ENCODE results near the gene COL1A2.

Gene COL1A2

DNA sequence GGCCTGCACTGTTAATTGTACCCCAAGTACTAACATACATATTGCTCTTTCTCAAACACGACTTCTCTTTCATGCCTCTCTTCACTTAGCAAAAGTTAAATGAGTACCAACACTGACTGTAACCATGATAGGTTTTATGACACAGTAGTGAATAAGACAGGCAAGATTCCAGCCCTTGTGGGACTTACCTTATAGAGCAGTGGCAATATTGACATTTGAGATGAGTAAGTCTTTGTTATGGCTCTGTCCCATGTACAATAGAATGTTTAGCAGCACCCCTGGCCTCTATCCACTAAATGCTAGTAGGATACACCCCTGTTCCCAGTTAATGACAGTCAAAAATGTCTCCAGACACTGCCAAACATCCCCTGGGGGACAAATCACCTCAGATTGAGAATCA lies 11.9 kb upstream of the COL1A2 start:
- no peak for DNase-seq (ENCODE audit: low read depth)

DNA sequence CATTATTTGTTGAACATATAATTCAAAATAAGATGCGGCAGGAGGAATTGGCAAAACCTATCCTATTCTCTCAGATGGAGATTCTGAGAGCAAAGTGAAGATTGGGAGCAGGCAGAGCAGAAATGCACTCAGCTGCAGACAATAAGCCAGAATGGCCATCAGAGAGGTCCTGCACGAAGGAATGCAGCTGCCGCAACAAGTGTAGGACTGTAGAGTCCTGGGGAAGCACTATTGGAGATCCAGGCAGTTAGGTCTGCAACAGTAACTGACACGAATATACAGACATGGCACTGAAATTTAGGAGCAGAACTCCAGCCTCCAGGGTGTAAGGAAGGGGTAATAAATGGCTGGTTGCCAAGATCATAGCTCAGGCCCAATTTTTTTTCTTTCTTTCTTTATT lies 10.4 kb upstream of the COL1A2 start:
- no peak for DNase-seq (ENCODE audit: low read depth)

DNA sequence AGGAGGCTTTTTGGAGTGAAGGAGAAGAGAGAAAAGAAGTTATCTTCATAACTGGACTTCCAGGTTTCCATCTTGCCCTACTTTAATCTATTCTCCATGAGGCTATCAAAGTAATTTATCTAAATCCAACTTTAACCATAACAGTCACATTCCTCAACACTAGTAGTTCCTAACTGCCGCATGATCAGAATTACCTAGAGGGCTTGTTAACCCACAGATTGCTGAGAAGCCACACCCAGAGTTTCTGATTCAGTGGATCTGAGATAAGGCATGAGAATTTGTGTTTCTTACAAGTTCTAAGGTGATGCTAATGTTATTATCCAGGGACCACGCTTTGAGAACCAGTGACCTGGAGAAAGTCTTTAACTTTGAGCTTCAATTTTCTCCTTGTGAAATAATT lies 8.3 kb upstream of the COL1A2 start:
- no peak for DNase-seq (ENCODE audit: low read depth)

DNA sequence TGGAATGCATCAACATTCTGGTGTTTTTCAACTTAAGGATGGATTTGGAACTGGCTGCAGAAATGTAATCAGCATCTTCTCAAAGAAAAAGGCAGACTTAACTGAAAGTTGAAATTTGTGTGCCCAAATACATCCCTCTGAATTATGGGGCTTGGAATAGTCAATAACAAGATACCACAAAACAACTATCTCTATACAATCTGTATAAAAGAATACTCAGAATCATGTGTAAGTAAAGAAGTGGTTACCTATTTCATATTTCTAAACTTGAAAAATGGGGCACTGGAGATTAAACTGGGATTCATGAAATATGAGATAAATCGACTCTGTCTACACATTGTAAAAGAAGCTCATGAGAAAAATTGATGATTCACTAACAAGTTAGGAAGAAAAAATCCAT lies 6.2 kb upstream of the COL1A2 start:
- no peak for DNase-seq (ENCODE audit: low read depth)

DNA sequence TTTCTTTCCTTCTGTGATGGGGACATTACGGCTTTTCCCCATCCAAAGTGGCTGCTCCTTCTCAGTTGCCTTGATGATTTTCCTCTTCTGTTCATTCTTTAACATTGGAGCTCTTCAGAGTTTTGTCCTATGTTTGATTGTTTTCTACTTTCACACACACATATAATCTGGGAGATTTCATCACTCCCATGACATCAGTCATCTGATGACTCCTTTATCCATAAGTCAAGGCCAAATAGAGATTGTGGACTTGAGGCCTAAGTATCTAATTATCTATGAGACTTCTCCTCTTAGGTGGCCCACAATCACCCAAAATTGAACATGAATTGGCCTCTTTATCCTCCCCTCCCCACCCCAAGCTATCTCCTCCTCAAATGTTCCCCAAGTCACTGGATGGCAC lies 5.3 kb upstream of the COL1A2 start:
- DNase-seq (ENCODE audit: low read depth), result no peak

DNA sequence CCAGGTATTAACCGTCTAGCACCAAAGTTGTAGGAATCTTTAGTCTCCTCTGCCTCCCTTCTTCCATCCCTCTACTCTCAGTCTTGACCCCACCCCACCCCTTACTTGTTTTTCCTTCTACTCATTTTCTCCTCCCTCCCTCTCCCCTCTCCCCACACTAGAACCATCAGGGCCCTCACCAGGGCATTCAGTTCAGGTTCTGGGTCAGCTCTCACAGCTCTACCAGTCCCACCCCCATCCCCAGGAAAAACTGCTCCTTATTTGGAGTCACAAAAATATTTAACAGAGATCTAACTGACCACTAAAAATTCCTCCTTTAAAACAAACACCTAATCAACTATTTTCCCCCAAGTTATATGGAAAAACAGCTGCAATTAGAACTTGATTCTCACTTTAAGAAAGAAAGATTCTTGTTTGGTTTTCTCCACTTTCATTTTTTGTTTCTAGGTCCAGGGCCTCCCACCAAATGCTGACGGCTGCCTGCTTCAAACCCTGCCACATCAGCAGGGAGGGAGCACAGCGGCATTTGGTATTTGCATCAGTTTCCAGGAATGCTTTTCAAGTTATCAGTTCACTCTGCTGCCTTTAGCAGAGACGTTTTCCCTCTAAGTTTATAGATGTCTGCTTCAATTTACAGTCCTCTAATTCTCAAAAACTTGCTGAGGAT lies 2.8 kb upstream of the COL1A2 start:
- peak; percentile 88 for DNase-seq (ENCODE audit: low read depth)

DNA sequence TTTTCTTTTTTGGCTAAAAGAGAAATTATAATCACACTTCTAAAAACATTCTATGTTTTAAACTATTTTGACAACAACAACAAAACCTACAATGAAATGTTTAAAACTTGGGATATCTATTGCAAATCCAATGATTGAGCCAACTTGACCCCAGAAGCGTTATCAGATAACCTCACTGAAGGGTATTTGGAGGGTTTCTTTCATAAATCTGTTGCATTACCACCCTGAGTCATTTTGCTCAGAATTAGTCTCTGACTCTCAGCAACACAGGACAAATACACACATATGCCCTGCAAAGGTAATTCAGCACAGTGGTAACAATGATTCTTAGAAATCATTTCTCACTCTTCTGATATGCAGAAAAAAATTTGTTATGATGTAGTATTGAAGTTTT lies 2.3 kb upstream of the COL1A2 start:
- DNase-seq (ENCODE audit: low read depth), result no peak

DNA sequence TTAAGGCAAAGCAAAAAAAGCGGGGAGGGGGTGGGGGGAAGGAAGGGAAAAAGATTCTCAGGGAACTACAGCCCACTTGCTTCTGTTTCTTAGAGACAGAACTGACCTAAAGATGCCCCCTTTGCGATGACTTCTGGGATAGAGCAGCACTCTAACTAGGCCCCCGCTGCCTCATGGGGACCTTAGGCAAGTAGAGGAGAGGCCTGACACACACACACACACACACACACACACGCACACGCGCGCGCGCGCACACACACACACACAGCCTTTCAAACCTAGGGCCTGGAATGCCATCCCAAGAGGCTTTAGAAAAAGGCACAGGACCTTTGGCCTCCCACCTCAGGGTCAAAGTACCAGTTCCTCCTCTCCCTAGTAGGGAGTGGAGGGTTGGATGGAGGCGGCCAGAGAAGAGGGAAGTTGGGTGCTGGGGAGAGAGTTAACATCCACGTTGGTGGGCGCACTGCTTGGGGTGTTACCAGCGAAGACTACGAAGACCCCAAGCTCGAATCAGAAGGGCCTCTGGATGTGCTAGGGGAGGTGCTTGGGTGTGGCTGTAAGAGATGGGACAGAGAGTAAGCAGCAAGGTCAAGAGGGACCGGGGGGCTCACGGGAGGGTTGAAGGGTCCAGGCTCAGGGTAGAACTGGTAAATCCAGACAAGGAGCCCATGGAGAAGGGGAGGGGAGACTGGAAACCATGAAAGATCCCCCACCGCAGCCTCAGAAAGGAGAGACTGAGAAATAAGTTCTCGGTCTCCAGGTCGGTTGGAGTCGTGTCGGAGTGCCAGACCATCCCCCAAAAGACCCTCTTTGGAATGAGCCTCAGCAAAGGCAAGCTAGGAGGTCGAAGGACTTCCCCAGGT lies 1.2 kb upstream of the COL1A2 start:
- no peak for DNase-seq (ENCODE audit: low read depth)

DNA sequence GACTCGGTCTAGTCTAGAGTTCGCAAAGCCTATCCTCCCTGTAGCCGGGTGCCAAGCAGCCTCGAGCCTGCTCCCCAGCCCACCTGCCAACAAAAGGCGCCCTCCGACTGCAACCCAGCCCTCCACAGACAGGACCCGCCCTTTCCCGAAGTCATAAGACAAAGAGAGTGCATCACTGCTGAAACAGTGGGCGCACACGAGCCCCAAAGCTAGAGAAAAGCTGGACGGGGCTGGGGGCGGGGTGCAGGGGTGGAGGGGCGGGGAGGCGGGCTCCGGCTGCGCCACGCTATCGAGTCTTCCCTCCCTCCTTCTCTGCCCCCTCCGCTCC lies 622 bp upstream of the COL1A2 start:
- peak; percentile 69 for DNase-seq (ENCODE audit: low read depth)

DNA sequence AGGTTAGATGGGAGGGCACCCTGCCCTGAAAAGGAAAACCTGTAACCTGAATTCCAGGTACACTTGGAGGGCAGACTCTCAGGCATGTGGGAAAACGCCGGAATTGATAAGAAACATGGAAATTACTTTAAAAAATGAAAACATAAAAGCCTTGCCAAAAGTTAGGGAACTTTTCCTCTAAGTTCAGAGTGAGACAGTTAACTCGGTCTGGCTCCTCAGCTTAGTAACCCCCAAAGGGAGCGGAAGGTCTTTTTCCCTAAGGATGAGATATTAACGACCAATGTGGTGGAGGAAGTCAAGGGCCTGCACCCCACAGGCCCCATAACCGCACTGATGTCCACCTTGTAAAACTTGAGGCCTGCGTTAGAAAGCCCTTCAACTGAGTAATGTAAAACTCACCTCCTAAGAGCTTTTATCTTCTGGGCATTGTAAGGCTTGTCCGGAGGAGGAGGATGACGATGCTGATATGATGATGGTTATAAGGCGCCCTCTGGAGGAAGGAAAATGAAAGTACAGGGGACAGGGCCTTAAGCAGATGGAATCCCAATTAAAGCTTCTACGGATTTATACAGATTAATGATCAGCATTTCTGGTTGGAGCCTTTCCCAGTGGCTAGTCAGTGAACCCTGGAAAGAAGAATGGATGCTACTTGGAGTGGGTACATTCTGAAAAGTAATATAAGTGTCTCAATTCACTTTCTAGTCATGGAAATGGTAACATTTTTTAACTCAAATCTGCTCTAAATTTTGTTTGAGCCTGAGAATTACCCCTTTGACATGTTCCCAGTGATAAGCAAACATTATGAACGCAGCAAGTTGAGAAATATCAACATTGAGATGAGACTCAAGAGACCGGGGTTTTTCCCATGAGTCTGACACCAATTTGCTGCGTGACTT lies 694 bp downstream of the COL1A2 start:
- DNase-seq (ENCODE audit: low read depth), result peak; percentile 87

DNA sequence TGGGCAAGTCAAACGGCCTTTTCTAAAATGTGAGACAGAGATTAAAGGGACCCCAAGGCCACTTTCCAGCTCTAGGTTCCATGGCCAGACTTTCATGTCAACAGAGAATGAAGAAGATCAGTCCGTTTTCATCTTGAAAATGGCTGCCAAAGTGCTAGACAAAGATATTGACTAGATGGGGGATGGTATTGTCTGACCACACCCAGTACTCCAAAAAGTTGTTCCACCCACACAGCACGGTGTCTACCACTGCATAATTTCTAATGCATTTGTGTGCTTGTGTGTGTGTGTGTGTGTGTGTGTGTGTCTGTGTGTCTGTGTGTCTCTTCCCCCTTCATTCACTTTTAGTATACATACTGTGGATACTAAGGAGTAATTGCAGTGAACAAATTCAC lies 1.3 kb downstream of the COL1A2 start:
- DNase-seq (ENCODE audit: low read depth), result peak; percentile 78

DNA sequence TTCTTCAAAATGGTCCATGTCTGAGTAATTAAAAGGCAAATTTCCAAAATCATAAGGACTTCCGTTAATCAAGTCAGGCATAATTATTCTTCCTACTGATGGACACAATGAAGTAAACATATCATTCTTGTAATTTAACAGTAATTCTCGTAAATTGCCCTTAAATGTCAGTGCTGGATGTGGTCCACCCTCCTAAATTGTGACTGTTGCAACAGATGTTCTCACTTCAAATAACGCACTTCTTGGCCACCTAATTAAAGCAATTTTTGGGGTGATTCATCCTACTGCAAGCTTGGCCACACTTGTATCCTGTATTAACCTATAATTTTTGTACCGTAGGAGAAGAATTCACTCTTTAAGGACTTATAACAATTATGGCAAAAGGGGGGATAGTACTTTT lies 1.9 kb downstream of the COL1A2 start:
- DNase-seq (ENCODE audit: low read depth), result peak; percentile 46

DNA sequence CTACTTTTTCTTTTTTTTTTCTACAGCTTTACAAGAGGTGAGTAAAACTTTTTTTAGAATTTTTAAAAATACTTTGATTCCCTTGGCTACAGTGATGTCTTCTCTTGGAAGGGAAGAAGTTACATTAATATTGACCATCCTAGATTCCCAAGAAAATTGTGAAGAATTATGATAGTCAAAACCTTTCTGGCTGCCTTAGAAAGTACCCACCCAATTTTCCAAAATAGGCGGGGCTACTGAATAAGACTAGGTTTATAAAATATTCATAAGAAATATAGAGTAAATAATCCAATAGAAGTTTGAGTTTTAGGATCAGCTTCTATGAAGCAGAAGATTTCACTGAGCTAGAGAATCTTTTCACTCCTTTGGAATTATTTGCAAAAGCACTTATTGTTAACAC lies 3.0 kb downstream of the COL1A2 start:
- no peak for DNase-seq (ENCODE audit: low read depth)

DNA sequence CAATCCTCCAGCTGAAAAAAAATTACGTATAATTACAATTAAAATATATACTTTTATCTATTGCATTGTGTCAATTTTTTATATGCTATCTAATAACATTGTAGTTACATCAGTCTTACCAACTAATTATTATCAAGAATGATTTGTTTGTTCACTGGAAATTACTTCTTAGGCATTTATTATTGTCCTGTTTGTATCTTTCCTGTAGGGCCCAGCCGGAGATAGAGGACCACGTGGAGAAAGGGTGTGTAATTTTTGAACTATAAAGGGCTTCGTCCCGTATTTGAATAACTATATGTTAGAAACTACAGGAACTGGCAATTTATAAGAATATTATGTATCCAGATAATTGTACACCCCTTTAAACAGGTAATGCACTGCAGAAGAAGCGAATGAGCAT lies 4.1 kb downstream of the COL1A2 start:
- no peak for DNase-seq (ENCODE audit: low read depth)

DNA sequence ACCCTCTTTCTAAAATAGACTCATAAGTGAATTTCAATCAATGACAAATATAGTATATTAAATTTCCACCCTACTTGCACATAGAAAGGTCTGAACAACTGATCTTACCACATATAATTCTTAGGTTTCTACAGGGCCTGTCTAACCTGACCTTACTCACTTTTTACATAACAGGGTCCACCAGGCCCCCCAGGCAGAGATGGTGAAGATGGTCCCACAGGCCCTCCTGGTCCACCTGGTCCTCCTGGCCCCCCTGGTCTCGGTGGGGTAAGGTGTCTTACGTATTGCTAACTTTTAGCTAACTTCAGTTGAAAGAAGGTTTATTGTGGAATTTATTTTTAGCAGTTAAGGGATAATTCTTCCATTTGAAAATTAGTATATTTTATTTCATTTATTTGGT lies 5.3 kb downstream of the COL1A2 start:
- peak; percentile 21 for DNase-seq (ENCODE audit: low read depth)

DNA sequence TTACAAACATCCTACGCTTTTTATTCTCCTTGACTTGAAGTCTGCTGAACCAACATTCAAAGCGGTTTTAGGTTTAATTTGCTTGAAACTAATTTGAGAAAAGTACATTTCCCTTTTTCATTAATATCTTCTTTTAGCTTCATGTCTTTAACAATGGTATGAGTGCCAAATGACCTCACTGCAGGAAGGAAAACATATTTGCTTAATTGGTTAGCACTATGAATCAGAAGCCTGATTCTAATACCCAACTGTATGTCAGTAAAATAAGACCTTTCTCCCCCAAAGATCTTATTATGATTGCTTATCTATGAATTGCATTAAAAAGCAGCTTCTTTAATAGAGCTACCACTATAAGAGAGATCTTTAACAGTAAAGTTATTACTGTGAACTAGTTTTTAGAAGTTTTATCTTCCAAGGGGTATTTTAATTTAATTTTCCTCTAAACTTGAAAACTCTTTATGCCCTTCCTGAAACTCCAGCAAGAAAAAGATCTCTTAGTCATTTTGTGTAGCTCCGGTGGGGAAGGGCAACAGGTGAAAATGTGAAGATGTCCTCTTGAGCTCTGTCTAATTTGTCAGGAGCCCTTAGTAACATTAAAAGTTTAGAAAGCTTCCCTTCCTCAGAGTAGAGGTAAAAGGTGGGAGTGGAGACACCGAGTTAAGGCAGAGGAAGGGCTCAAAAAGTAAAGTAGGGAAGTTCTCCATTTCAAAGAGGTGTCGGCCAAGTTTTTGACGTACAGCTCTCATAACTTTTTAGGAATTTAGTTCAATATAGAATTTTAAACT lies 6.1 kb downstream of the COL1A2 start:
- DNase-seq (ENCODE audit: low read depth), result peak; percentile 30

DNA sequence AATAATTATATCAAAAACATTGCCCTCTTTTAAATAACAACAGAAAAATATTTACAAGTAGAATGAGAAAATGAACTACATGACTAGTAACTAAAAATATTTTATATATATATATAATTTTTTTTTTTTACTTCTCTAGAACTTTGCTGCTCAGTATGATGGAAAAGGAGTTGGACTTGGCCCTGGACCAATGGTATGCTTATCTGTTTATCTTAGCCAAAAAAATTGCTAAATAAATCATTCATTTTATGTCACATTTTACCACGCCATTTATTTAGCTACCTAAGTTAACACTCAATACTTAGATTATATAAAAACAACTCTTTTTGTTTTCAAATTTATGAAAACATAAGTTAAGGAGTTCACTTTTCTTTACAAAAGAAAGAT lies 6.7 kb downstream of the COL1A2 start:
- peak; percentile 31 for DNase-seq (ENCODE audit: low read depth)

DNA sequence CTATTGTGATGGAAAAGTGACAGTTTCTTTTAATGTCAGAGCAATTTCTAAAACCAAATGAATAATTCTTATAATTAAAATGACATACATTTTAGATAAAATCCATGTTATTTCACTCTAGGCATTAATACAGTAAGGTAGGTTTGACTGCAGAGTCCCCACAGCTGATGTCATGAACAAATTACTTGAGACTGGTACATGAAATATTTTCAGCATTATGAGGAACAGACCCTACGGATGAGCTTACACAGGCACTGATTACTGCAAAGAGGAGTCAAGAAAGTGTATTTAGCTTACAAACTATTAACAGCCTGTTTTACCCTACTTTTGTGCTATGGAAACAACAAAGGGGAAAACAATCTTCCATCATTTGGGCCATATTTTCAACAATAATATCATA lies 8.9 kb downstream of the COL1A2 start:
- DNase-seq (ENCODE audit: low read depth), result peak; percentile 17

DNA sequence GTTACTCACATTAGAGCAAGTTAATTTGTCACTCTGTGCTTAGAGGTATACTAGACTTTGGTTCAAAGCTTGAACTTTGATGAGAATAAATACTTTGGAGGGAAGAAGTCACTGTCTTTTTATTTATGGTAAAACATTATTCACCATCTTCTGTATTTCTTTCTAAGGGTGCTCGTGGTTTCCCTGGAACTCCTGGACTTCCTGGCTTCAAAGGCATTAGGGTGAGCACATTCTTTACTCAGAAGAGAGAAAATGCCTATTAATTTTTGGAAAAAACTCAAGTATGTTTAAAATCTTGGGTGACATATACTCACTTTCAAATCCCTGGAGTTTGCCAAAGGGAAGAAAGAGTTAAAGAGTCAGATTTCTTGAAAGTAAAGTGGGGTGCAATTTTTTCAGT lies 10.8 kb downstream of the COL1A2 start:
- peak; percentile 15 for DNase-seq (ENCODE audit: low read depth)

DNA sequence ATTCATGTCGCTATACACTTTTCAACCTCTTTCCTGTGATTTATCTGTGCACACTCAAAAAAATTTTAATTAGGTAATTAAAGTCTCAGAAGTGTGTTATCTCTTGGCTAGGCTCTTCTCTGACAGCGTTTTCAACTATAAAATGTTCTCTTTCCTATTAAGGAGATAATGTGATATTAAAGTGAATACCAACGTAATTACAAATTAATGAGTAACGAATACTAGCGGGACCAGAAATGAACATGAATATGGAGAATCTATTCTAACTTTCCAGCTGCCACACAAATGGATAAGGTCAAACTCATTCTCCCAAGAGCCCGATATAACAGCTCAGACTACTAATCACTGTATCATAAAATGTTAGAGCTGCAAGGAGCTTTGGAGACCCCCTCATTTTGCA lies 12.0 kb downstream of the COL1A2 start:
- no peak for DNase-seq (ENCODE audit: low read depth)

DNA sequence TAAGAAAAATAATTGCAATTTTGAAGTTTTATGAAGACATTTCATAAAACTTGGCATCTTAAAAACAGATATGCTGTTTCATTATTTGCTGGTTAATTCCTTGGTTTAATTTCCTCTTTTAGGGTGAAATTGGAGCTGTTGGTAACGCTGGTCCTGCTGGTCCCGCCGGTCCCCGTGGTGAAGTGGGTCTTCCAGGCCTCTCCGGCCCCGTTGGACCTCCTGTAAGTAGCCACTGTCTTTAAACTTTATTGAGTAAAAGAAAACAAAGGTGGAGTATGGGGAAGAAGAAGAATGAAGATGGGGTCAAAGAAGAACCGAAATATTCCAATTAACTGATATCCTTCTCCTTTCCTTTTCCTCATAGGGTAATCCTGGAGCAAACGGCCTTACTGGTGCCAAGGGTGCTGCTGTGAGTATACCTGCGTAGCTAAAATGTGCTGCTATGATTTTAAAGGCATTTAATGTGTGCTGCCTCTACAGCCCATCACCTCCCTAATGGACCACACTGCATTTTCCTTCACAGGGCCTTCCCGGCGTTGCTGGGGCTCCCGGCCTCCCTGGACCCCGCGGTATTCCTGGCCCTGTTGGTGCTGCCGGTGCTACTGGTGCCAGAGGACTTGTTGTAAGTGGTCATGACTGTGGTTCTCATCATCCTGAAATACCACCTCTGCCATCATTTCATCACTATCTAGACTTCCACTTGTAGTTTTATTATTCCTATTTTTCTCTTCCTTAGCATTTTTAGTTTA lies 14.7 kb downstream of the COL1A2 start:
- DNase-seq (ENCODE audit: low read depth), result no peak
